Liver (tissue), 3 donors: Measurements from ENCODE around the gene CHEK2.
"Not testable (repeated sequence)": the region's sequence is repeated elsewhere in the genome, so short reads cannot be mapped to it uniquely, and the experiment has no call there.

Experiments used
- ATF3 ChIP-seq: IDR thresholded peaks from 2 replicates; pipeline ENCODE4 v1.6.1; 2016; ENCODE audit warnings: antibody characterized with exemption
- EGR1 ChIP-seq, 2 donors: IDR thresholded peaks; 2 replicates each; pipeline ENCODE4 v1.6.1; 2016 to 2018; ENCODE audit warnings: antibody characterized with exemption in 2 of 2, low read depth in 2 of 2
- FOXA2 ChIP-seq: IDR thresholded peaks from 2 replicates; pipeline ENCODE4 v1.6.1; 2016; ENCODE audit warnings: antibody characterized with exemption
- GABPA ChIP-seq, 2 donors: IDR thresholded peaks in 1 of 2; conservative IDR thresholded peaks in 1 of 2; 2 replicates each; pipeline ENCODE4 v1.6.1; 2016; ENCODE audit warnings: antibody characterized with exemption in 2 of 2, mild to moderate bottlenecking in 1 of 2, moderate library complexity in 1 of 2
- HNF4G ChIP-seq: IDR thresholded peaks from 2 replicates; pipeline ENCODE4 v1.6.1; 2016; ENCODE audit warnings: antibody characterized with exemption
- RAD21 ChIP-seq, 2 donors: IDR thresholded peaks; 2 replicates each; pipeline ENCODE4 v1.6.1; 2016; ENCODE audit warnings: antibody characterized with exemption in 2 of 2, mild to moderate bottlenecking in 2 of 2
- RXRA ChIP-seq, 2 donors: IDR thresholded peaks; 2 replicates each; pipeline ENCODE4 v1.6.1; 2017 to 2018; ENCODE audit warnings: antibody characterized with exemption in 2 of 2, mild to moderate bottlenecking in 1 of 2
- TAF1 ChIP-seq: conservative IDR thresholded peaks from 2 replicates; pipeline ENCODE4 v1.6.1; 2016; ENCODE audit warnings: antibody characterized with exemption, mild to moderate bottlenecking
- YY1 ChIP-seq: IDR thresholded peaks from 2 replicates; pipeline ENCODE4 v1.6.1; 2016; ENCODE audit warnings: antibody characterized with exemption, mild to moderate bottlenecking
- TF ChIP-seq, protein P1 (sequence below): fragments of 150-350 bp; IDR thresholded peaks from 2 replicates; pipeline ENCODE4 v1.5.1; 2017; ENCODE audit warnings: improper control_type of control experiment, low read depth, low read length; ENCODE audit not compliant: missing input control
- TF ChIP-seq, protein P2 (sequence below): IDR thresholded peaks from 2 replicates; pipeline ENCODE4 v1.6.1; 2016; ENCODE audit warnings: antibody characterized with exemption
- TF ChIP-seq, protein P3 (sequence below): IDR thresholded peaks from 2 replicates; pipeline ENCODE4 v1.6.1; 2016; ENCODE audit warnings: antibody characterized with exemption, mild to moderate bottlenecking
- donor health status: healthy.
- donor health status: healthy.

DNA sequence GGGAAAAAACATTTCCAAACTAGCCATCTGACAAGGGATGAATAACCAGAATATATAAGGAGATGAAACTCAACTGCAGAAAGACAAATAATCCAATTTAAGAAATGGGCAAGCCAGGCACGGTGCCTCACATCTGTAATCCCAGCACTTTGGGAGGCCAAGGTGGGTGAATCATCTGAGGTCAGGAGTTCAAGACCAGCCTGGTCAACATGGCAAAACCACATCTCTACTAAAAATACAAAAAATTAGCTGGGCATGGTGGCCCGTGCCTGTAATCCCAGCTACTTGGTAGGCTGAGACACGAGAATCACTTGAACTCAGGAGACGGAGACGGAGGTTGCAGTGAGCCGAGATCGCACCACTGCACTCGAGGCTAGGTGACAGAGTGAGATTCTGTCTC, 2.7 kb downstream of the CHEK2 start:
- TF ChIP-seq, protein P1, sequence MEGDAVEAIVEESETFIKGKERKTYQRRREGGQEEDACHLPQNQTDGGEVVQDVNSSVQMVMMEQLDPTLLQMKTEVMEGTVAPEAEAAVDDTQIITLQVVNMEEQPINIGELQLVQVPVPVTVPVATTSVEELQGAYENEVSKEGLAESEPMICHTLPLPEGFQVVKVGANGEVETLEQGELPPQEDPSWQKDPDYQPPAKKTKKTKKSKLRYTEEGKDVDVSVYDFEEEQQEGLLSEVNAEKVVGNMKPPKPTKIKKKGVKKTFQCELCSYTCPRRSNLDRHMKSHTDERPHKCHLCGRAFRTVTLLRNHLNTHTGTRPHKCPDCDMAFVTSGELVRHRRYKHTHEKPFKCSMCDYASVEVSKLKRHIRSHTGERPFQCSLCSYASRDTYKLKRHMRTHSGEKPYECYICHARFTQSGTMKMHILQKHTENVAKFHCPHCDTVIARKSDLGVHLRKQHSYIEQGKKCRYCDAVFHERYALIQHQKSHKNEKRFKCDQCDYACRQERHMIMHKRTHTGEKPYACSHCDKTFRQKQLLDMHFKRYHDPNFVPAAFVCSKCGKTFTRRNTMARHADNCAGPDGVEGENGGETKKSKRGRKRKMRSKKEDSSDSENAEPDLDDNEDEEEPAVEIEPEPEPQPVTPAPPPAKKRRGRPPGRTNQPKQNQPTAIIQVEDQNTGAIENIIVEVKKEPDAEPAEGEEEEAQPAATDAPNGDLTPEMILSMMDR = not testable (repeated sequence)
- TF ChIP-seq RAD21 (IDR thresholded peaks at IDR 0.05); EGR1 (IDR thresholded peaks at IDR 0.05; ENCODE audit: low read depth in 2 of 2); GABPA (IDR thresholded peaks at IDR 0.05 in 1 of 2, conservative IDR thresholded peaks at IDR 0.05 in 1 of 2); FOXA2; HNF4G; TAF1; ATF3; YY1; RXRA (IDR thresholded peaks at IDR 0.05): not testable (repeated sequence)
- TF ChIP-seq, protein P2, sequence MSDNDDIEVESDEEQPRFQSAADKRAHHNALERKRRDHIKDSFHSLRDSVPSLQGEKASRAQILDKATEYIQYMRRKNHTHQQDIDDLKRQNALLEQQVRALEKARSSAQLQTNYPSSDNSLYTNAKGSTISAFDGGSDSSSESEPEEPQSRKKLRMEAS = not testable (repeated sequence)
- TF ChIP-seq, protein P3, sequence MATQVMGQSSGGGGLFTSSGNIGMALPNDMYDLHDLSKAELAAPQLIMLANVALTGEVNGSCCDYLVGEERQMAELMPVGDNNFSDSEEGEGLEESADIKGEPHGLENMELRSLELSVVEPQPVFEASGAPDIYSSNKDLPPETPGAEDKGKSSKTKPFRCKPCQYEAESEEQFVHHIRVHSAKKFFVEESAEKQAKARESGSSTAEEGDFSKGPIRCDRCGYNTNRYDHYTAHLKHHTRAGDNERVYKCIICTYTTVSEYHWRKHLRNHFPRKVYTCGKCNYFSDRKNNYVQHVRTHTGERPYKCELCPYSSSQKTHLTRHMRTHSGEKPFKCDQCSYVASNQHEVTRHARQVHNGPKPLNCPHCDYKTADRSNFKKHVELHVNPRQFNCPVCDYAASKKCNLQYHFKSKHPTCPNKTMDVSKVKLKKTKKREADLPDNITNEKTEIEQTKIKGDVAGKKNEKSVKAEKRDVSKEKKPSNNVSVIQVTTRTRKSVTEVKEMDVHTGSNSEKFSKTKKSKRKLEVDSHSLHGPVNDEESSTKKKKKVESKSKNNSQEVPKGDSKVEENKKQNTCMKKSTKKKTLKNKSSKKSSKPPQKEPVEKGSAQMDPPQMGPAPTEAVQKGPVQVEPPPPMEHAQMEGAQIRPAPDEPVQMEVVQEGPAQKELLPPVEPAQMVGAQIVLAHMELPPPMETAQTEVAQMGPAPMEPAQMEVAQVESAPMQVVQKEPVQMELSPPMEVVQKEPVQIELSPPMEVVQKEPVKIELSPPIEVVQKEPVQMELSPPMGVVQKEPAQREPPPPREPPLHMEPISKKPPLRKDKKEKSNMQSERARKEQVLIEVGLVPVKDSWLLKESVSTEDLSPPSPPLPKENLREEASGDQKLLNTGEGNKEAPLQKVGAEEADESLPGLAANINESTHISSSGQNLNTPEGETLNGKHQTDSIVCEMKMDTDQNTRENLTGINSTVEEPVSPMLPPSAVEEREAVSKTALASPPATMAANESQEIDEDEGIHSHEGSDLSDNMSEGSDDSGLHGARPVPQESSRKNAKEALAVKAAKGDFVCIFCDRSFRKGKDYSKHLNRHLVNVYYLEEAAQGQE = not testable (repeated sequence)
